Retina (tissue), 1 donor: ENCODE results near the gene COMMD10.

Experiments used
- DNase-seq: peaks from one replicate; pipeline ENCODE4 v3.0.0-alpha.2; 2016

COMMD10 gene

DNA sequence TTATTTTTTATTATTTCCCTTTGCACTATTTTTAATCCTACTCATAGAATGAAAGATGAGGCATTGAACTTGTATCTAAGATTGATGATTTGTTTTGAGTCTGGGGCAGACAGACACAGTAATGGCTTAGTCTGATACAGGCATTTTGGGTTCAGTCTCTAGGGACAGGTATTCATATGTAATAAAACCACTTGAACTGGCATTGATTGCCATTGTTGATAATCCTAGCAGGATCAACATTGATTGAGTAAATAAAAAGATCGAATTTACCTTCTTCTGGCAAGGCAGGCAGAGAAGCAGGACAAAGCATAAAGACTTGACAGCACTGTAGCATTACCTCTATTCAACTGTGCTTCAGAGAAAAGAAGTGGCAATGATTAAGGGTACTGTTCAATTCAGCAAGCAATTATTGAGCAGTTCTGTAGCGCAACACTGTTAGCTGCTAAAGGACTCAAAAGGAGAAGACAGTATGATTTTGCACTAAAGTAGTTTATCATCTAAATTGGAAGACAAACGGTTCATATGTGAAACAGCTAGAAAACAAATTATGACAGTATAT, 144.4 kb downstream of the COMMD10 start:
- DNase-seq = peak; percentile 2

DNA sequence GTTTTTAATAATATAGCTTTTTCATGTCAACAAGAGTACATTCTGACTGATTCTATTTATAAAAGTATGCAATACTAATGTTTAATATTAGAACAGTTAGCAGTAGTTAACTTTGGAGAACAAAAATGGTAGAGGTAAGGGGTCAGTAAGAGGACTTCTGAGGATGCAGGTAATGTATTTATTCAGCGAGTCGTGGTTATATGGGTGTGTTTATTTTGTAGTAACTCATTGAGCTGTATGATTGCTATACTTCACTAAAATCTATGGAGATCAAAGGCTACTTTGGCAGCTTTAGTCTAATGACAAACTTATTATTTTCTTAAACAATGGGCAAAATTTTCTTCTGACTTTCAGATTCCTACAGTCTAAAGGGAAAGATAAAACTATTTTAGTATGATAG, 146.5 kb downstream of the COMMD10 start:
- no peak for DNase-seq

DNA sequence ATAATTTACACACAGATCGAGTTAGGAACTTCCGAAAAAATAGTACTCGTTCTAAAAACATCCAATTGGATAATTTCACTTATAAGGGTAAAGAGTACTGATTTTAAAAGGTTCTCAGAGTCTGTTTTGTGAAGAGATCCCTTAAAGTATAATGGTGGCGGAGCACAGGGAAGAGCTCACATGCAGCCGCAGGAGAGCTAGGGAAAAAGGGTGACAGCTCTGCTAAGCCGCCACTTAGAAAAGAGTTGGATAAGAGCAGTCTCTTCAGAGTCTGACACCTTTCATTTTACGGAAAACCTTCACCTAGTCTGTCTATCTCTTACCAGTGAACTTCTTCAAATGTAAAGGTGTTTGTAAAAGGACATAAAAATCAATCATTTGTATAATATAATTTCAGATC, 149.9 kb downstream of the COMMD10 start:
- no peak for DNase-seq

DNA sequence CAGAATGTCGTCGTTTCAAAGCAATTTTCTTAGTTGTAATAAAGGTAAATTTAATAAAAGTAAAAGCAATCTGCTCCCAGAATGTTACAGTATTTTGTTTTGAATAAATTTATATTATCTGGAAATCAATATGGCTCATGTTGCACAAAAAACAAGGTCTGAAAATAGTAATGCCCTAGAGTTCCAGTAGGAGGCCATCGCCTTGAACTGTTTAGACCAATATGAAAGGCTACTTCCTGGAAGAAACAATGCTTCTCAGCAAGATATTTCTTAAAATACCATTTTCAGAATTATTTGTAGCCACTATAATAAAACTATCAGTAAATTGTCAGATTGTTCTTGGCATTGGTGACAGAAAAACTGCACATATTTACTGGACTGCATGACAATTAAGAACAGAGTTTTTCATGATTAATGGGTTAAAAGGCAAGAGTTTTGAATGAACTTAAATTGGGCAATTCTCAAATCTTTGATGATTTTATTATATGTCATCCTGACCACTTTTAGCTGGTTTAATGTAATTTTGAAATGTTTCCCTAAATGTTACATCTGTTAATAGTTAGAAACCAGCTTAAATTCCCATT, 153.2 kb downstream of the COMMD10 start:
- no peak for DNase-seq

DNA sequence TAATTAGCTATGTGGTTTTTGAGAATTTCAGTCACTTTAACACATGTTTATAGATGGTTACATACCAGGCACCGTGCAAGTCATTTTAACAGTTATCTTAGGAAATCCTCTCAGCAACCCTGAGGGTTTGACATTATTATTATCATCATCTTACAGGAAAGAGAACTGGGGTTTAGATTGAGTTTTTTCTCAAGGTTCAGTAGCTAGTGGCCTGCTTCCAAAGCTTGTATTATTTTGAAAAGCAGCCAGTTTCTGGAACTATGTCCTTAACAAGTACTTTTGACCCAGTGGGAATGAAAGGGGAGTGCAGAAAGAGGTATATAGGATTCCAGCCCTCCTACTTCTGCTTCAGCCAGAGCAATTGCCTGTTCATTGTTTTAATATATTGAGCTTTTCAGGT, 157.5 kb downstream of the COMMD10 start:
- no peak for DNase-seq

DNA sequence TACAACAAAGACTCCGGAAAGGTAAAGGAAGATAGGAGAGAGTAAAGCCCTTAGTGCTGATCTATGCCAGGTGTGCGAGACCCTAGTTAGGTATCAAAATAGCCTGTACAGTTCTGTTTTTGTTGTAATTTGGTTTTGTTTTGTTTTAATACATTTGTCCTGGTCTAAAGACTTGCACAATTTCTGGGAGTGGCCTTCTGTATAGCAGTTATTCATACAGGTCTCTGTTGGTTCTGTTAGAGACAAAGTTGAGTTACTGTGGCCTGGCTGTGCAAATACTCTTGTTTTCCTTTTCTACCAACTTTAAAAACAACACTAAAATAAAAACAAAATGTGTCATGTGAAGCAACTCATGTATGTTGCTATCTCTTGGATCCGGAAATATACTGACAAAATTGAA, 163.6 kb downstream of the COMMD10 start:
- DNase-seq = no peak

DNA sequence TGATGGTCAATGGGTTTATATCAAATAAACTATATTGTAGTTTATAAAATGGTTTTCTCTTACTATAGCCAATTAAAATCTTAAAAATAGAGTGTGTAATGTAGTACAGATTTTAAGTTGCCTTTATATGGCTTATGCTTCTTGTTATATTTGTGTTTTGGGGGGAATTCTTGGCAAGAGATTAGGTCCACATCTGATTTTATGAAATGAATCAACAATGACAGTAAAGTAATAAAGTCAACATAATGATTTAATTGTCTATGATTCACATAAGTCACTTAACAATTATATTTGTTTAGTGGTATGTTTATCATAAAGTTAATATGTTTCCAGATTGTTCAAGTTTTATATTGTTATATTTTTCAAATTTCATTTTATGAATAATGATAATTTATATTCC, 164.8 kb downstream of the COMMD10 start:
- DNase-seq = no peak

DNA sequence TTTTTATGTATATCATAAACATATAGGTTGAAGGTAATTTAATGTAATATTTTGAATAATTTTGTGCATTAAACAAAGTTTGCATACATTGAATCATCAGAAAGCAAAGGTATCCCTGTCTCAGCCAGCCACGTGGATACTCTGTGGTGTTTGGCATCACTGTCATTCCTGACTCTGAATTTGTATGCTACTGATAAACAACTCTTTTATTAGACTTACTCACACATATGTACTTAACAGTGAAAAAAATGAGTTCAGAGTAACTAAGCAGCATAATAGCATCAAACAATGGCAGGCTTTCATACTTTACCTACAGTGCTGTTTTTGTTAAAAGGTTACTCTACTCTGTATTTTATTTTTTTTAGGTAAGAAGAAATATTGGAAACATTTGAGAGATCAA, 171.9 kb downstream of the COMMD10 start:
- DNase-seq = no peak

DNA sequence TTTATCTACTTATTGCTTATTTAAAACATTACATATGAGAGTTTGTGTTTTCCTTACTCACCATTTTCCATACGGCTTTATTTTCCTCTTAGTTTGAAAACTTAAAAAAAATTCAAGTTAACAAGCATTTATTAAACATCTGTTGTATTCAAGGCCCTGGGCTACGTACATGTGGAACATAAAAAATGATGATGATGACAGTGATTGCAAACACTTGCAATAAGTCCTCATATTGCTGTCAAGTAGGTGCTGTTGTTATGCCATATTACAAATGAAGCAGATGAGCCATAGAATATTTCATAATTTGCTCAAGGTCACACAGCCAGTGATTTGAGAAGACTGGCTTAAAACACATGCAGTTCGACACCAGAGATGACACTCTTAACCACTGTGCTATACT, 180.6 kb downstream of the COMMD10 start:
- DNase-seq = no peak

DNA sequence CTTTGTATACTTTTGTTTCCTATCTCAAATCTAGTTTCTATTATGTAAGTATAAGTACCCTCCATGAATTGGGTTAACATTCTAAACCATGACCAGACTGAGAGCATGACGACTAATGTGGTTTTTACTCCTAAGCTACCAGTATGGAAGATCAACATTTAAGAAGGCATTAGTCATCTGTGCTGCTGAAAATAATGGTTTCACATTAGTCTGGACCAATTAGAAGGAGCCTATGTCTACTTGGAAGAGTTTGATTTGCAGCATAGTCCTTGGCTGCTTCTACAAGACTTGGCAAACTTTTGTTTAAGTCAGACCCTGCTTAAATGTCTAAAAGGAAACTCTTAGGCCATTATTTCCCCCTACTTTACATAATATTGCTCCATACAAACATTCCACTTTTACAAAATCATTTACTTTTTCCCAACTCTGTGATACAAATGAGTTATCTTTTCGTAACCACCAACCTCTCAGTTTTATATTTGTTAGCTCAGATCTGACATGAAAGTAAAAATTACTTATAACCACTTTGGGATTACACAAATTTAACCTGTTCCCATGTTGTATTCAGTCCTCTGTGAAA, 186.7 kb downstream of the COMMD10 start:
- no peak for DNase-seq

DNA sequence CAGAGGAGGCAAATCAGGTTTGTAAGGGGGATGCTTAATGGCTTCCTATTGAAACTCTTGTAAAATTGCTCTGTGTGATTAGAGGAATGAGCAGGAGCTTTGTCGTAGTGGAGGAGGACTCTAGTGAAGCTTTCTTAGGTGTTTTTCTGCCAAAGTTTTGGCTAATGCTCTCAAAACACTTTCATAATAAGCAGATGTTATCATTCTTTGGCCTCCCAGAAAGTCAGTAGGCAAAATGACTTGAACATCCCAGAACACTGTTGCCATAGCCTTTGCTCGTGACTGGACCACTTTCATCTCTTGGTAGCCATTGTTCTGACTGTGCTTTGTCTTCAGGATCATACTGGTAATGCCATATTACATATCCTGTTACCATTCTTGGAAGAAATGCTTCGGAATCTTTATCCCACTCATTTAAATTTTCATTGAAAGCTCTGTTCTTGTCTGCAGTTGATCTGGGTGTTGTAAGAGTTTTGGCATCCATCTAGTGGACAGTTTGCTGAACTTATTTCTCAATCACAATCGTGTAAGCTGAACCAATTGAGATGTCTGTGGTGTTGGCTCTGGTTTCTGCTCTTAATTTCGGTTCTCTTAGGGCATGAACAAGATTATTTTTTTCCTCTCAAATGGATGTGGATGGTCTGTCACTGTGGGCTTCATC, 187.6 kb downstream of the COMMD10 start:
- no peak for DNase-seq

DNA sequence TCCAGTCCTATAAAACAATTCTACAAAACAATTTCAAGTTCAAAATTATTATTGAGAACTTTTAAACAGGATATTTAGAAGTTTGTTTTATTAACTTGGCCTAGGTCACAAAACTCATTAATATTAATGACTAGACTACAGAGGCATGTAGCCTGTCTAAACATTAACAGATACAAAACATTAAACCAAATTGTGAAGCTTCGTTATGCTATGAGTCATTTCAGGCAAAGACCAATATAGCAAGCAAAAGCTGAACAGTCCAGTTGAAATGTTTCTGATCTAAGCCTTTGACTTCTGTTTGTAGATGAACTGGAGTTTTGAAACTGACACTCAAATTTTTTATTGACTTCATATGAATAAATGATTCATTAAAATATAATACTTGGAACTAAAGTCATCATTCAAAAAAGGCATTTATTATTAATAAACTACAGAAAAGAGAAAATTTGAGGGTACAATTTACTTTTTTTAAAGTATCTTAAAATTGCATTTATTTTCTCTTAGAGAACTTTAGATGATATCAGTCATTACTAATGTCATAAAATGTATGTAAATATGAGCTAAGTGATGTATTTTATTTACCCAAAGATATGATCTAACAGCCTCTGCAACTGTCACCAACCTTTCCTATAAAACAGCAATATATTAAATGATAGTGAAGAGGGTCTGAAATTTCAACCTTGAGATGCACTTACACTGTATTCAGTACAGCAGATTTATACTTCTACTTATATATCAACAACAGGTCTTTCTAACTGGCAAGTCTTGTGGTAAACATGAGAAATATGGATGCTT, 188.8 kb downstream of the COMMD10 start:
- DNase-seq = no peak

DNA sequence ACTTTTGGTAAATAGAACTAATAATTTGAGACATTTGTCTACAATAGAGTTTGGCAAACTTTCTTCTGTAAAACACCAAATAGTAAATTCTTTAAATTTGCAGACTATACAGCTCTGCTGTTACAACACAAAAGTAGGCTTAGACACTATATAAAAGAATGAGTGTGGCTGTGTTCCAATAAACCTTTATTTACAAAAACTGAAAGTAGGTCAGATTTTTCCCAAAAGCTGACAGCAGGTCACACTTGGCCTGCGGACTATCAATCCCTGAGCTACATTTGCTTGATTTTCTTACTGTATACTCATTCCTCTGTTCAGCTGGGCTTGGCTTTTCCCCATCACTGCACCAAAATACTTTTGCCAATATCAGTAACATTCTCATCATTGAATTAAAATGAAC, 189.4 kb downstream of the COMMD10 start:
- no peak for DNase-seq

DNA sequence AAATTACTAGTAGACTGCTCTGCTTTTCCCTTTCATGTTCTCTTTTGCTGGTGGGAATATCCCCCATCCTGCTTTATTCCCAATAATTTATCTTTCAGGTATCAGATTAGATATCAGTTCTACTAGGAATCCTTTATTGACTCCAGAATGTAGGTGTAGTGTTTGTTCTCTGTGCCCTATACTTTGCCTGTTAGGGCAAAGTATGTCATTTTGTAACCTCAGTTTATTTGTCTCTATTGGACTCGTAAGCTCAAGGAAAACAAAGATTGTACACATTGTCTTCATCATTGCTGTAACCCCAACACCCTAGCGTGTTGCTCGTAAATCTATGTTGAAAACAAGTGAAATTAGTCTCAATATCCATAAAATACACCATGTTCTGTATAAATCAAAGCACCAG, 190.5 kb downstream of the COMMD10 start:
- no peak for DNase-seq

DNA sequence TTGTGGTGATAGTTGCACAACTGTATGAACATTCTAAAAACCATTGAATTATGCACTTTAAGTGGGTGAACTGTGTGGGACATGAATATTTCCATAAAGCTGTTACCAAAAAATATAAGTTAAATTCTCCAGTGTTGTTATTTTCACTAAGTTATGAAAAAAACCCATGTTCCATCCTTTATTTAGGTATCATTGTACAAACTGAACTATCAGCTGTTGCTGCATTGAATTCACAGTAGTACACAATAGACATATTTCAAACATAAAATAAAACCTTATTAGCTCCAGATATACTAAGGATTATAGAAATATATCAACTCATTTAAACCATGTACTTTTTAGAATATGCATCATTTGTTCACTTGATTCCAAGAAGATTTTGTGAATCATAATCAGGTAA, 192.1 kb downstream of the COMMD10 start:
- DNase-seq = no peak

DNA sequence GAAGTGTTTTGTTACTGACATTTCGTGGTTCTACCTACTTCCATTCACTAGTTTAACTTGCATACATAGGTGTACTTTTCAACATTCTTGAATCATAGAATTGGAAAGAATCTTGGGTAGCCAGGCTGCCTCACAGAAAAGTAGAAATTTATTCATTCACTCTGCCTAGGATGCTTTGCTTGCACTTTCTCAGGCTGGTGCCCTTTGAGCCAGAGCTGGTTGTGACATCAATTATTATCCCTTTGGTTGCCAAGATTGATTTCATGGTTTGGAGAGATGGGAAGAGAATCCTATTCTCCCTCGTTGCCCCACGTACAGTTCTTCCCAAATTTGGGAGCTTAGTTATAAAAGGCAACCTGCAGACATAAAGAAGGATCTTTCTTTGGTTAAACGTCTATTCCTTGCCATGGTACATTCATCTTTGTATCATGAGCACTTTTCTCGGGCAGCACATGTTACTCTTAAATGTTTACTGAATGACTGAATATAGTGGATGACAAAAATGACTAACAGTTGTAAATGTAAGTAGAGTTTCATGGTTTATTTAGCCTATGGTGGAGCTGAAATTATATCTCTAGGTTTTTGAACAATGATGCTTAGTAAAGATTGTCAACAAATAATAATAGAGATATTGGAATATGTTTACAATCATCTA, 195.5 kb downstream of the COMMD10 start:
- no peak for DNase-seq

DNA sequence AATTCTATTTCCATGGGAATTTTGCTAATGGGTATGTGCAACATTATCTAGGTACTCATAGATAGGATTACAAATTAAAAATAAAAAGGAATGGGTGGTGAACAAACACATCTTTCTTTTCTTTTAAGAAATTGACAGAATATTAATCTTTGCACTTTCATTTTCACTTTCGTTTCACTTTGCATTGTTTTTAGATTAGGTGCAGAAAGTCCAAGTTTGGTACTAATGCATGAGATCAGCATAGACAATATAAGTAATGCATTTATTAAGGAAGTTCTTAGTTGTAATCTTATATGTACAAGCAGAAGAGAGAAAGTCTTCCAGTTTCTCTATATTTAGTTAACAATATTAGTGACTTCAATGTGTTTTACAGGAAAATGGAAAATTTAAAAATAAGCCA, 196.5 kb downstream of the COMMD10 start:
- no peak for DNase-seq

DNA sequence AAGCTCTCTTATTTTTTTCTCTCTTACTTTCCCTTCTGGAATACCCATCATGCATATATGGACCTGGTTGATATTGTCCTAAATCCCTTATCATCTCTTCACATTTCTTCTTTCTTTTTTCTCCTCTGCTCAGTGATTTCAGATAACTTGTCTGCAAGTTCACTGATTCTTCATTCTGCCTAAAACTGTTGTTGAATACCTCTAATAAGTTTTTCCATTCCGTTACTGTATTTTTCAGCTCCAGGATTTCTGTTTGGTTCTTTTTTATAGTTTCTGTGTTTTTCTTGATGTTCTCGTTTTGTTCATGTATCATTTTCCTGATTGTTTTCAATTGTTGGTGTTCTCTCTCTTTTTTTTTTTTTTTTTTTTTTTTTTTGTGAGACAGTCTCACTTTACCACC, 203.7 kb downstream of the COMMD10 start:
- DNase-seq = no peak

DNA sequence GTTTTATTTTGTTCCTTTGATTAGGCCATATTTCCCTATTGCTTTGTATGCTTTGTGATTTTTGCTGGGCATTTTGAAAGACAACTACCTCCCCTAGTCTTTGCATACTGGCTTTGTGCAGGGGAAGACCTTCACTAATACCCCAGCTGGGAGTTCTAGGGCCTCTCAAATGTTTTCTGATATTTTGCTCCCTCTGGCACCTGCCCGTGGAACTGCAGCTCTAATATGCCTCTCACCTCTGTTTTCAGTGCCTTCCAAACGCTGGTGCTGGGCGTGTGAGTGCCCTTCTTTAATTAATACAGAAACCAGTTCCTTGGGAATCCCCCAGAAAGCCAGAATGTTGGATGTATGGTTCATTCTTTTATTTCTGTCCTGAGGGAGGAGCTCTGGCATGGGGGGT, 204.5 kb downstream of the COMMD10 start:
- DNase-seq = no peak

DNA sequence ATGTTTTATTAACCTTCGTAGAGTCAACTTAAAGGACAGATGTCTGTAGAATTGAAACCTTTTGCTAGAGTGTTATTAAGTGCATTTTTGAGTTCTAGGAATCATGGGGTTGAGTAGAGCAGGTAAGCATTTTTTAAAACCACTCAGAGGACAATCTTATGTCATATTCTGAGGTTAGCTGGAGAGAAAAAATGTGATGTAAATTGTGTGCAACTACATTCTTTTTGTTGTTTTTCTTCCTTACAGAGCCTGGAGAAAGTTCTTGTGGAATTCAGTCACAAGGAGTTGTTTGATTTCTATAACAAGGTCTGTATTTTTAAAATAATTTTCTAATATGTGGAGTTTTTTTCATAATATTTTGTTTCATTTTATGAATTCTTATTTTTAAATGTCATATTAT, 206.4 kb downstream of the COMMD10 start:
- no peak for DNase-seq

DNA sequence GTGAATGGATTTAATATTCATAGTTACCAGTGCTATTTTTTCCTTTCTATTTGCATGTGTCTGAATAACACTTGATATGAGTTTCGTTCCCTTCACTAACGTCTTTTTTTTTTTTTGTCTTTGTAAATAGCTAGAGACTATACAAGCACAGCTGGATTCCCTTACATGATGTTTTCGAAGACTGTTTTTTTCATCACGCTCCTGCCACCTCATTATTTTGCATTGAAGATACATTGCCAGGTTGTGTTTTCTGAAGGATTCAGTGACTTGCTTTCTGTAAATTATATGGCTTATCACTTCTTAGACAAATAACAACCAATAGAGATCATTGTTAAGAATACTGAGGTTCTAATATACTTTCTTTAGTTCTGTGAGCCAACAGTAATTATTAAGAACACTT, 207.5 kb downstream of the COMMD10 start:
- DNase-seq = no peak

DNA sequence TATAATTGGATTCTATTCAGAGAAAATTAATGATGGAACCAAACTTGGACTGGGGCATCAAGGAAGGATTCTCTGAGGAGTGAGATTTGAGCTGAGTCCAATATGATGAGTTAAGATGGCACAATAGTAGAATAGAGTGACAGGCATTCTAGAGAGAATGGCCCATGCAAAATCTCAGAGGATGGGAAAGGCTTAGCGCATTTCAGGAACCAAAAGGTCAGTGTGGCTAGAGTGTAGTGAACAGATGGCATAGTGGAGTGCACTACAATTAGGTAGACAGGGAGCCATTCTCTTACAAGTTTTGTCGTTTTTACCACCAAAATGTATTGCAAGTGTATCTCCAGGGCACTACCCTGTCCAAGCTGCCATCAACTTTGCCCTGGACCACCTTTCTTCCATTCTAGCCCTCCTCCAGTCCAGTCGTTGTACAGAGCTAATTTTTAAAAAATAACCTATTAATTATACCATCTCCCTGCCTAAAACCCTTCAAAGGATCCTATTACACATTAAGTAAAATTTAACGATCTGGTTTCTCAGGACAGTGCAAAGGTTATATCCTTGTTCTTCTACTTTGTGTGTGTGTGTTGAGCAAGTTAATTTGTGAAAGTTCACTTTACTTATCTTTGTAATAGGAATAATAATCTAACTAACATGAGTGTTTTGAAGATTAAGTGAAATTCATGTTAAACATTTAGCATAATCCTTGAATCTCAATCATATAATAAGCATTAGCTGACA, 211.7 kb downstream of the COMMD10 start:
- DNase-seq = no peak
